SK-N-SH (cell line): ENCODE measurements around the gene HDAC8. TPM values are rescaled to one million over a fixed set of nuclear protein-coding genes. Genes with fewer than 3 reads are reported as not detected.
"Not testable (repeated sequence)": the region's sequence is repeated elsewhere in the genome, so short reads cannot be mapped to it uniquely, and the experiment has no call there.

Source experiments
- CTCF ChIA-PET: fragments of 300-600, 350-600 bp; formaldehyde crosslinking; extraction: SDS; loops from one replicate; lab custom pipeline; 2021; lab: Yijun Ruan, JAX
- POLR2A ChIA-PET: fragments of 350-600 bp; sonication (Branson Sonifier 250); formaldehyde crosslinking; extraction: SDS; loops from one replicate; lab custom pipeline; 2020; ENCODE audit warnings: antibody characterized with exemption, inconsistent platforms; lab: Yijun Ruan, JAX
- DNase-seq: peaks from one replicate; pipeline ENCODE4 v3.0.0; 2012
- H2AFZ ChIP-seq: fragments of 200-600 bp; sonication (generic); 2 replicates; pipeline ENCODE4 v1.8.1; 2016; ENCODE audit warnings: antibody characterized with exemption, mild to moderate bottlenecking, low read depth
- H3F3A ChIP-seq: fragments of 200-600 bp; sonication (generic); replicated peaks from 2 replicates; pipeline ENCODE3; 2016; ENCODE audit warnings: antibody characterized with exemption, mild to moderate bottlenecking; ENCODE audit not compliant: insufficient read depth
- H3K27ac ChIP-seq, 2 experiments: fragments of 200-500 bp in 1 of 2; fragments of 200-600 bp in 1 of 2; sonication (Bioruptor generic) in 1 of 2; sonication (generic), shearing (Covaris generic) in 1 of 2; 2 replicates each; pipeline versions ENCODE4 v1.5.1 to v1.6.1; 2014 to 2016; ENCODE audit warnings: low read depth in 2 of 2, inconsistent platforms in 1 of 2, low read length in 1 of 2, mild to moderate bottlenecking in 1 of 2, mixed read lengths in 1 of 2
- H3K27me3 ChIP-seq: fragments of 200-600 bp; sonication (generic), shearing (Covaris generic); 2 replicates; pipeline ENCODE4 v1.6.1; 2016; ENCODE audit warnings: mixed run types; ENCODE audit not compliant: insufficient read depth
- H3K36me3 ChIP-seq, 2 experiments: fragments of 200-500 bp in 1 of 2; fragments of 200-600 bp in 1 of 2; sonication (Bioruptor generic) in 1 of 2; sonication (generic) in 1 of 2; replicated peaks in 1 of 2; 2 replicates each; pipeline versions ENCODE3 to v1.5.1; 2014 to 2016; ENCODE audit warnings: low read length in 1 of 2, mild to moderate bottlenecking in 1 of 2; ENCODE audit not compliant: insufficient read depth in 2 of 2, control insufficient read depth in 1 of 2
- H3K4me1 ChIP-seq, 2 experiments: fragments of 200-500 bp in 1 of 2; fragments of 200-600 bp in 1 of 2; sonication (Bioruptor generic) in 1 of 2; sonication (generic), shearing (Covaris generic) in 1 of 2; 2 replicates each; pipeline versions ENCODE4 v1.5.1 to v1.6.1; 2014 to 2016; ENCODE audit warnings: low read depth in 1 of 2, low read length in 1 of 2, mixed run types in 1 of 2; ENCODE audit not compliant: insufficient read depth in 2 of 2, control insufficient read depth in 1 of 2
- H3K4me2 ChIP-seq: fragments of 200-600 bp; sonication (generic), shearing (Covaris generic); 2 replicates; pipeline ENCODE4 v1.6.1; 2017; ENCODE audit warnings: mixed run types
- H3K4me3 ChIP-seq, 2 experiments: fragments of 200-500 bp in 1 of 2; fragments of 200-600 bp in 1 of 2; sonication (Bioruptor generic) in 1 of 2; sonication (generic), shearing (Covaris generic) in 1 of 2; 2 replicates each; pipeline versions ENCODE4 v1.5.1 to v1.8.1; 2014 to 2016; ENCODE audit warnings: low read depth in 2 of 2, inconsistent platforms in 1 of 2, low read length in 1 of 2, mild to moderate bottlenecking in 1 of 2, mixed read lengths in 1 of 2, moderate library complexity in 1 of 2
- H3K79me2 ChIP-seq: fragments of 200-600 bp; sonication (generic); 2 replicates; pipeline ENCODE4 v1.8.1; 2017; ENCODE audit warnings: mild to moderate bottlenecking; ENCODE audit not compliant: insufficient read depth
- H3K9ac ChIP-seq: fragments of 200-600 bp; sonication (generic); 2 replicates; pipeline ENCODE4 v1.6.1; 2017; ENCODE audit warnings: mixed run types
- H3K9me2 ChIP-seq: fragments of 200-600 bp; sonication (generic); 2 replicates; pipeline ENCODE4 v1.6.1; 2017; ENCODE audit warnings: mixed run types
- H3K9me3 ChIP-seq: fragments of 200-600 bp; sonication (generic); 2 replicates; pipeline ENCODE4 v1.6.1; 2017; ENCODE audit warnings: mixed run types, mild to moderate bottlenecking, moderate library complexity
- H4K20me1 ChIP-seq: fragments of 200-600 bp; sonication (generic); 2 replicates; pipeline ENCODE4 v1.6.1; 2017; ENCODE audit warnings: mild to moderate bottlenecking, mixed run types; ENCODE audit not compliant: insufficient read depth
- GABPA ChIP-seq: IDR thresholded peaks from 2 replicates; pipeline ENCODE4 v1.4.0; 2012; ENCODE audit warnings: low read depth, mild to moderate bottlenecking
- IRF3 ChIP-seq: fragments of 150-350 bp; IDR thresholded peaks from 2 replicates; pipeline ENCODE4 v1.6.1; 2016; ENCODE audit warnings: mild to moderate bottlenecking, low read depth, low read length
- TCF12 ChIP-seq: IDR thresholded peaks from 2 replicates; pipeline ENCODE4 v1.4.0; 2012
- TEAD4 ChIP-seq: IDR thresholded peaks from 2 replicates; pipeline ENCODE4 v1.4.0; 2012; ENCODE audit warnings: mild to moderate bottlenecking, borderline replicate concordance; ENCODE audit not compliant: insufficient read depth
- WGBS: methylation state at CpG from one replicate; pipeline ENCODE4 v1.1.6; 2017; ENCODE audit warnings: low lambda C conversion rate; 5-methylcytosine and 5-hydroxymethylcytosine counted together
- polyA plus RNA-seq, 3 experiments: library from polyadenylated mRNA; depleted of rRNA; stranded (reverse); fragments of >200 nt; gene quantifications; 2 replicates each; pipeline ENCODE4 v1.2.3, GENCODE V29; 2012

Gene HDAC8
- polyA plus RNA-seq, 1 of the 3 experiments (the other 2 are of a cell fraction), result 30.6 TPM

- Histone ChIP-seq H3K4me2 (no peak overlapping the region), H3K27ac (no peak overlapping the region), H3K9ac (no peak overlapping the region), H4K20me1 (no peaks in the 10 kb centered on the region), H3K4me3 (no peak overlapping the region), H3K36me3 (peaks cover 22 to 34% of the 10 kb centered on the region in 2 experiments), H3K27me3 (no peaks in the 10 kb centered on the region), H3K9me3 (no peaks in the 10 kb centered on the region), H3F3A (no peaks in the 10 kb centered on the region), H2AFZ (no peak overlapping the region), H3K79me2 (no peaks in the 10 kb centered on the region), H3K4me1 (peaks cover 0 to 5% of the 10 kb centered on the region in 2 experiments; a peak in 2 of 4 replicates), H3K9me2 (no peaks in the 10 kb centered on the region)
- WGBS, result 98% methylated on average over 1 of the region's 1 CpG
- no peak for TF ChIP-seq TCF12
- DNase-seq, result no peak
- ChIA-PET CTCF (interaction anchor here (1.4 kb wide), 1 partner anchor 248 kb away, joined by 3 read pairs; no protein-coding TSS in a partner anchor), POLR2A (no interaction called here)
Measured at GRCh38 chrX:72492499-72492898, 80.1 kb downstream of the HDAC8 start.

- H3K9me2 ChIP-seq, H3K4me2 ChIP-seq, H3K9me3 ChIP-seq, H2AFZ ChIP-seq, H3K4me3 ChIP-seq, H3K27me3 ChIP-seq, H3K79me2 ChIP-seq, POLR2A ChIA-PET, H3K27ac ChIP-seq, CTCF ChIA-PET, H4K20me1 ChIP-seq, H3K4me1 ChIP-seq, H3K9ac ChIP-seq, H3F3A ChIP-seq, DNase-seq: not testable (repeated sequence)
- H3K36me3 ChIP-seq, result peaks cover 25 to 46% of the 10 kb centered on the region in 2 experiments
- WGBS, result 100% methylated on average over 6 of the region's 6 CpGs
Measured at GRCh38 chrX:72490221-72490620, 82.4 kb downstream of the HDAC8 start.

- ChIA-PET POLR2A (interaction anchor here (0.7 to 1.2 kb wide), 2 partner anchors 11 to 84 kb away, joined by 3 read pairs; no protein-coding TSS in a partner anchor), CTCF (no interaction called here)
- H3K4me3 ChIP-seq, result no peak overlapping the region
- H3K27ac ChIP-seq, result no peak overlapping the region
- no peaks in the 10 kb centered on the region for H3K79me2 ChIP-seq
- TF ChIP-seq GABPA (no peak), TEAD4 (no peak), IRF3 (no peak)
- H4K20me1 ChIP-seq, result no peaks in the 10 kb centered on the region
- 96% methylated on average over 1 of the region's 1 CpG for WGBS
- H3K9me3 ChIP-seq, result no peaks in the 10 kb centered on the region
- H3F3A ChIP-seq, result no peaks in the 10 kb centered on the region
- peaks cover 34 to 47% of the 10 kb centered on the region in 2 experiments for H3K36me3 ChIP-seq
- H3K4me2 ChIP-seq, result no peak overlapping the region
- H3K27me3 ChIP-seq, result no peaks in the 10 kb centered on the region
- no peak for DNase-seq
- H3K4me1 ChIP-seq, result no peaks in the 10 kb centered on the region
- H2AFZ ChIP-seq, result no peak overlapping the region
- H3K9ac ChIP-seq, result no peak overlapping the region
- 0 out of 2 replicates have a peak, but pooled peaks cover under 1% of the 10 kb centered on the region for H3K9me2 ChIP-seq
Measured at GRCh38 chrX:72487661-72488060, 85.0 kb downstream of the HDAC8 start.
